SK-N-SH (cell line): ENCODE results near the gene EME2. TPM values are rescaled to one million over a fixed set of nuclear protein-coding genes. Genes with fewer than 3 reads are reported as not detected.

Experiments
- CTCF ChIA-PET: fragments of 300-600, 350-600 bp; formaldehyde crosslinking; extraction: SDS; loops from one replicate; lab custom pipeline; 2021; lab: Yijun Ruan, JAX
- POLR2A ChIA-PET: fragments of 350-600 bp; sonication (Branson Sonifier 250); formaldehyde crosslinking; extraction: SDS; loops from one replicate; lab custom pipeline; 2020; ENCODE audit warnings: antibody characterized with exemption, inconsistent platforms; lab: Yijun Ruan, JAX
- DNase-seq: peaks from one replicate; pipeline ENCODE4 v3.0.0; 2012
- H2AFZ ChIP-seq: fragments of 200-600 bp; sonication (generic); 2 replicates; pipeline ENCODE4 v1.8.1; 2016; ENCODE audit warnings: antibody characterized with exemption, mild to moderate bottlenecking, low read depth
- H3F3A ChIP-seq: fragments of 200-600 bp; sonication (generic); replicated peaks from 2 replicates; pipeline ENCODE3; 2016; ENCODE audit warnings: antibody characterized with exemption, mild to moderate bottlenecking; ENCODE audit not compliant: insufficient read depth
- H3K27ac ChIP-seq, 2 experiments: fragments of 200-500 bp in 1 of 2; fragments of 200-600 bp in 1 of 2; sonication (Bioruptor generic) in 1 of 2; sonication (generic), shearing (Covaris generic) in 1 of 2; 2 replicates each; pipeline versions ENCODE4 v1.5.1 to v1.6.1; 2014 to 2016; ENCODE audit warnings: low read depth in 2 of 2, inconsistent platforms in 1 of 2, low read length in 1 of 2, mild to moderate bottlenecking in 1 of 2, mixed read lengths in 1 of 2
- H3K27me3 ChIP-seq: fragments of 200-600 bp; sonication (generic), shearing (Covaris generic); 2 replicates; pipeline ENCODE4 v1.6.1; 2016; ENCODE audit warnings: mixed run types; ENCODE audit not compliant: insufficient read depth
- H3K36me3 ChIP-seq, 2 experiments: fragments of 200-500 bp in 1 of 2; fragments of 200-600 bp in 1 of 2; sonication (Bioruptor generic) in 1 of 2; sonication (generic) in 1 of 2; replicated peaks in 1 of 2; 2 replicates each; pipeline versions ENCODE3 to v1.5.1; 2014 to 2016; ENCODE audit warnings: low read length in 1 of 2, mild to moderate bottlenecking in 1 of 2; ENCODE audit not compliant: insufficient read depth in 2 of 2, control insufficient read depth in 1 of 2
- H3K4me1 ChIP-seq, 2 experiments: fragments of 200-500 bp in 1 of 2; fragments of 200-600 bp in 1 of 2; sonication (Bioruptor generic) in 1 of 2; sonication (generic), shearing (Covaris generic) in 1 of 2; 2 replicates each; pipeline versions ENCODE4 v1.5.1 to v1.6.1; 2014 to 2016; ENCODE audit warnings: low read depth in 1 of 2, low read length in 1 of 2, mixed run types in 1 of 2; ENCODE audit not compliant: insufficient read depth in 2 of 2, control insufficient read depth in 1 of 2
- H3K4me2 ChIP-seq: fragments of 200-600 bp; sonication (generic), shearing (Covaris generic); 2 replicates; pipeline ENCODE4 v1.6.1; 2017; ENCODE audit warnings: mixed run types
- H3K4me3 ChIP-seq, 2 experiments: fragments of 200-500 bp in 1 of 2; fragments of 200-600 bp in 1 of 2; sonication (Bioruptor generic) in 1 of 2; sonication (generic), shearing (Covaris generic) in 1 of 2; 2 replicates each; pipeline versions ENCODE4 v1.5.1 to v1.8.1; 2014 to 2016; ENCODE audit warnings: low read depth in 2 of 2, inconsistent platforms in 1 of 2, low read length in 1 of 2, mild to moderate bottlenecking in 1 of 2, mixed read lengths in 1 of 2, moderate library complexity in 1 of 2
- H3K79me2 ChIP-seq: fragments of 200-600 bp; sonication (generic); 2 replicates; pipeline ENCODE4 v1.8.1; 2017; ENCODE audit warnings: mild to moderate bottlenecking; ENCODE audit not compliant: insufficient read depth
- H3K9ac ChIP-seq: fragments of 200-600 bp; sonication (generic); 2 replicates; pipeline ENCODE4 v1.6.1; 2017; ENCODE audit warnings: mixed run types
- H3K9me2 ChIP-seq: fragments of 200-600 bp; sonication (generic); 2 replicates; pipeline ENCODE4 v1.6.1; 2017; ENCODE audit warnings: mixed run types
- H3K9me3 ChIP-seq: fragments of 200-600 bp; sonication (generic); 2 replicates; pipeline ENCODE4 v1.6.1; 2017; ENCODE audit warnings: mixed run types, mild to moderate bottlenecking, moderate library complexity
- H4K20me1 ChIP-seq: fragments of 200-600 bp; sonication (generic); 2 replicates; pipeline ENCODE4 v1.6.1; 2017; ENCODE audit warnings: mild to moderate bottlenecking, mixed run types; ENCODE audit not compliant: insufficient read depth
- CHD2 ChIP-seq: fragments of 150-350 bp; IDR thresholded peaks from 2 replicates; pipeline ENCODE4 v1.6.1; 2018; ENCODE audit warnings: low read length; ENCODE audit not compliant: partially characterized antibody
- CTCF ChIP-seq: fragments of 200-600 bp; sonication (generic); IDR thresholded peaks from 2 replicates; pipeline ENCODE4 v1.6.1; 2017; ENCODE audit warnings: antibody characterized with exemption, mild to moderate bottlenecking, moderate library complexity
- EP300 ChIP-seq, 2 experiments: IDR thresholded peaks; 2 replicates each; pipeline versions ENCODE4 v1.4.0 to v1.6.1; 2012; ENCODE audit warnings: borderline replicate concordance in 1 of 2, low read depth in 1 of 2, low read length in 1 of 2
- FOSL2 ChIP-seq: IDR thresholded peaks from 2 replicates; pipeline ENCODE4 v1.4.0; 2012; ENCODE audit warnings: low read depth, mild to moderate bottlenecking, moderate library complexity, borderline replicate concordance
- MEF2A ChIP-seq: IDR thresholded peaks from 2 replicates; pipeline ENCODE4 v1.4.0; 2012; ENCODE audit warnings: low read depth, borderline replicate concordance
- MXI1 ChIP-seq: IDR thresholded peaks from 2 replicates; pipeline ENCODE4 v1.6.1; 2012; ENCODE audit warnings: mild to moderate bottlenecking, low read depth, low read length, improper control_type of control experiment
- NFIC ChIP-seq: IDR thresholded peaks from 2 replicates; pipeline ENCODE4 v1.4.0; 2012; ENCODE audit warnings: borderline replicate concordance
- TAF1 ChIP-seq: IDR thresholded peaks from 2 replicates; pipeline ENCODE4 v1.6.1; 2012; ENCODE audit warnings: low read depth, mild to moderate bottlenecking, low read length, moderate library complexity, borderline replicate concordance
- TCF12 ChIP-seq: IDR thresholded peaks from 2 replicates; pipeline ENCODE4 v1.4.0; 2012
- YY1 ChIP-seq: IDR thresholded peaks from 2 replicates; pipeline ENCODE4 v1.4.0; 2012; ENCODE audit warnings: low read depth, mild to moderate bottlenecking
- ZBTB33 ChIP-seq: IDR thresholded peaks from 2 replicates; pipeline ENCODE4 v1.4.0; 2012; ENCODE audit warnings: low read depth, borderline replicate concordance
- WGBS: methylation state at CpG from one replicate; pipeline ENCODE4 v1.1.6; 2017; ENCODE audit warnings: low lambda C conversion rate; 5-methylcytosine and 5-hydroxymethylcytosine counted together
- polyA plus RNA-seq, 3 experiments: library from polyadenylated mRNA; depleted of rRNA; stranded (reverse); fragments of >200 nt; gene quantifications; 2 replicates each; pipeline ENCODE4 v1.2.3, GENCODE V29; 2012
- TF ChIP-seq, protein P1 (sequence below): IDR thresholded peaks from 2 replicates; pipeline ENCODE4 v1.6.1; 2012; ENCODE audit warnings: mild to moderate bottlenecking, low read depth, low read length, moderate library complexity
- TF ChIP-seq, protein P2 (sequence below): fragments of 150-350 bp; IDR thresholded peaks from 2 replicates; pipeline ENCODE4 v1.6.1; 2017; ENCODE audit warnings: antibody characterized with exemption, low read length, low read depth, borderline replicate concordance

The EME2 gene
- polyA plus RNA-seq, 1 of the 3 experiments (the other 2 are of a cell fraction), result 10.1 TPM

- no peak for TF ChIP-seq YY1
- TF ChIP-seq FOSL2, result no peak
- TF ChIP-seq MXI1, result no peak
- no peak for TF ChIP-seq TCF12
Measured at GRCh38 chr16:1723450-1724147, 49.0 kb upstream of the EME2 start (continued).

DNA sequence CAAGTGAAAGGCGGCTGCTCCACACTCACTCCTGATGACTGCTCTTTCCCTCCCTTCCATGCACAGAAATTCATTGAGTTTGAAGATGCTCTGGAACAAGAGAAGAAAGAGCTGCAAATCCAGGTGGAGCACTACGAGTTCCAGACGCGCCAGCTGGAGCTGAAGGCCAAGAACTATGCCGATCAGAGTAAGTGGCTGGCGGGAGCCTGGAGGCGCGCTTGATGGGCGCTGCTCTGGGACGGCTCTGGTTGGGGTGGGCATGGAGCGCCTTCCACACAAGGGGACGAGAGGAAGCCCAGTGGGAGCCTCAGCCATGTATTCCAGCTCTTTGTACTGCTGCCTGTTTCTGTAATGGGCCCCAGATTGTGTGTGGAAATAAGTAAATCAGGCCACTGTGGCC lies 48.1 kb upstream of the EME2 start:
- Histone ChIP-seq H3K79me2 (peaks cover 62% of the 10 kb centered on the region), H3K4me2 (no peak overlapping the region), H3K36me3 (peaks cover 0 to 7% of the 10 kb centered on the region in 2 experiments), H3K4me1 (peaks cover 0 to 15% of the 10 kb centered on the region in 2 experiments; a peak in 3 of 4 replicates), H3K9me3 (no peaks in the 10 kb centered on the region), H3K27me3 (no peaks in the 10 kb centered on the region), H3K4me3 (no peak overlapping the region), H3K9me2 (no peaks in the 10 kb centered on the region), H3K9ac (no peak overlapping the region), H4K20me1 (peaks cover 5% of the 10 kb centered on the region), H3F3A (peaks cover 22% of the 10 kb centered on the region), H3K27ac (no peak overlapping the region), H2AFZ (no peak overlapping the region)
- 94% methylated on average over 12 of the region's 12 CpGs for WGBS
- ChIA-PET CTCF (interaction anchor here (1.1 to 1.9 kb wide), 6 partner anchors 9 to 236 kb away, joined by 3 to 8 read pairs (median 4); partner anchors contain the start of gene PTX4), POLR2A (no interaction called here)
- TF ChIP-seq CHD2 (no peak), FOSL2 (no peak), YY1 (no peak)
- TF ChIP-seq, protein P1, sequence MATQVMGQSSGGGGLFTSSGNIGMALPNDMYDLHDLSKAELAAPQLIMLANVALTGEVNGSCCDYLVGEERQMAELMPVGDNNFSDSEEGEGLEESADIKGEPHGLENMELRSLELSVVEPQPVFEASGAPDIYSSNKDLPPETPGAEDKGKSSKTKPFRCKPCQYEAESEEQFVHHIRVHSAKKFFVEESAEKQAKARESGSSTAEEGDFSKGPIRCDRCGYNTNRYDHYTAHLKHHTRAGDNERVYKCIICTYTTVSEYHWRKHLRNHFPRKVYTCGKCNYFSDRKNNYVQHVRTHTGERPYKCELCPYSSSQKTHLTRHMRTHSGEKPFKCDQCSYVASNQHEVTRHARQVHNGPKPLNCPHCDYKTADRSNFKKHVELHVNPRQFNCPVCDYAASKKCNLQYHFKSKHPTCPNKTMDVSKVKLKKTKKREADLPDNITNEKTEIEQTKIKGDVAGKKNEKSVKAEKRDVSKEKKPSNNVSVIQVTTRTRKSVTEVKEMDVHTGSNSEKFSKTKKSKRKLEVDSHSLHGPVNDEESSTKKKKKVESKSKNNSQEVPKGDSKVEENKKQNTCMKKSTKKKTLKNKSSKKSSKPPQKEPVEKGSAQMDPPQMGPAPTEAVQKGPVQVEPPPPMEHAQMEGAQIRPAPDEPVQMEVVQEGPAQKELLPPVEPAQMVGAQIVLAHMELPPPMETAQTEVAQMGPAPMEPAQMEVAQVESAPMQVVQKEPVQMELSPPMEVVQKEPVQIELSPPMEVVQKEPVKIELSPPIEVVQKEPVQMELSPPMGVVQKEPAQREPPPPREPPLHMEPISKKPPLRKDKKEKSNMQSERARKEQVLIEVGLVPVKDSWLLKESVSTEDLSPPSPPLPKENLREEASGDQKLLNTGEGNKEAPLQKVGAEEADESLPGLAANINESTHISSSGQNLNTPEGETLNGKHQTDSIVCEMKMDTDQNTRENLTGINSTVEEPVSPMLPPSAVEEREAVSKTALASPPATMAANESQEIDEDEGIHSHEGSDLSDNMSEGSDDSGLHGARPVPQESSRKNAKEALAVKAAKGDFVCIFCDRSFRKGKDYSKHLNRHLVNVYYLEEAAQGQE, result no peak
- DNase-seq, result peak; percentile 13

GRCh38 chr16:1726661-1727502 lies 45.7 kb upstream of the EME2 start:
- H3K27ac ChIP-seq, result no peak overlapping the region
- CTCF ChIA-PET, result no interaction called here
- no peaks in the 10 kb centered on the region for H3K27me3 ChIP-seq
- no peak overlapping the region for H3K9ac ChIP-seq
- H3K4me1 ChIP-seq, result peaks cover 0 to 12% of the 10 kb centered on the region in 2 experiments; a peak in 3 of 4 replicates
- H2AFZ ChIP-seq, result no peak overlapping the region
- POLR2A ChIA-PET, result no interaction called here
- H3K4me3 ChIP-seq, result no peak overlapping the region
- H3K79me2 ChIP-seq, result peaks cover 42% of the 10 kb centered on the region
- no peaks in the 10 kb centered on the region for H3K9me3 ChIP-seq
- H3F3A ChIP-seq, result peaks cover 8% of the 10 kb centered on the region
- no peak for DNase-seq
- no peaks in the 10 kb centered on the region for H3K9me2 ChIP-seq
- peaks cover 5% of the 10 kb centered on the region for H4K20me1 ChIP-seq
- WGBS, result 94% methylated on average over 27 of the region's 32 CpGs
- peaks cover 0 to 9% of the 10 kb centered on the region in 2 experiments for H3K36me3 ChIP-seq
- H3K4me2 ChIP-seq, result no peak overlapping the region
- no peak for TF ChIP-seq NFIC
- no peak for TF ChIP-seq TAF1
- TF ChIP-seq CTCF, result no peak
- TF ChIP-seq, protein P2, sequence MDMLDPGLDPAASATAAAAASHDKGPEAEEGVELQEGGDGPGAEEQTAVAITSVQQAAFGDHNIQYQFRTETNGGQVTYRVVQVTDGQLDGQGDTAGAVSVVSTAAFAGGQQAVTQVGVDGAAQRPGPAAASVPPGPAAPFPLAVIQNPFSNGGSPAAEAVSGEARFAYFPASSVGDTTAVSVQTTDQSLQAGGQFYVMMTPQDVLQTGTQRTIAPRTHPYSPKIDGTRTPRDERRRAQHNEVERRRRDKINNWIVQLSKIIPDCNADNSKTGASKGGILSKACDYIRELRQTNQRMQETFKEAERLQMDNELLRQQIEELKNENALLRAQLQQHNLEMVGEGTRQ, result no peak
- no peak for TF ChIP-seq EP300 (IDR thresholded peaks at IDR 0.05; ENCODE audit: borderline replicate concordance in 1 of 2, low read depth in 1 of 2, low read length in 1 of 2)
- TF ChIP-seq MEF2A, result no peak
- no peak for TF ChIP-seq ZBTB33
